Small intestine (tissue), 7 donors: ENCODE measurements around the gene CST3. TPM values are rescaled to one million over a fixed set of nuclear protein-coding genes. Genes with fewer than 3 reads are reported as not detected.
A peak's percentile ranks its signal among the peaks of the same experiment; 100 is the strongest.
"Not testable (repeated sequence)": the region's sequence is repeated elsewhere in the genome, so short reads cannot be mapped to it uniquely, and the experiment has no call there.

Experiments used
- DNase-seq, 2 donors: peaks; one replicate each; pipeline versions ENCODE4 v3.0.0 to v3.0.0-alpha.2; 2013
- FAIRE-seq: peaks from 2 replicates; lab custom pipeline; 2012; peaks lifted over from hg19 to GRCh38; lab: Jason Lieb, UNC
- H3K27ac ChIP-seq, 3 donors: one replicate each; pipeline ENCODE4 v1.5.1; 2013; ENCODE audit warnings: low read length in 2 of 3, mild to moderate bottlenecking in 2 of 3, control low read depth in 1 of 3, inconsistent platforms in 1 of 3, low read depth in 1 of 3, moderate library complexity in 1 of 3
- H3K27me3 ChIP-seq, 3 donors: one replicate each; pipeline ENCODE4 v1.6.1; 2013; ENCODE audit warnings: low read length in 3 of 3, inconsistent platforms in 1 of 3; ENCODE audit not compliant: control insufficient read depth in 3 of 3, insufficient read depth in 3 of 3
- H3K36me3 ChIP-seq, 3 donors: one replicate each; pipeline ENCODE4 v1.6.1; 2013; ENCODE audit warnings: low read length in 3 of 3, inconsistent platforms in 1 of 3, low read depth in 1 of 3, mild to moderate bottlenecking in 1 of 3, moderate library complexity in 1 of 3; ENCODE audit not compliant: control insufficient read depth in 3 of 3, insufficient read depth in 2 of 3
- H3K4me1 ChIP-seq, 3 donors: one replicate each; pipeline ENCODE4 v1.6.1; 2013; ENCODE audit warnings: low read length in 2 of 3, inconsistent platforms in 1 of 3, low read depth in 1 of 3, mild to moderate bottlenecking in 1 of 3, moderate library complexity in 1 of 3; ENCODE audit not compliant: control insufficient read depth in 3 of 3, insufficient read depth in 2 of 3
- H3K4me3 ChIP-seq, 3 donors: one replicate each; pipeline ENCODE4 v1.5.1; 2013; ENCODE audit warnings: low read length in 3 of 3, control low read depth in 1 of 3, inconsistent platforms in 1 of 3, low read depth in 1 of 3, mild to moderate bottlenecking in 1 of 3, moderate library complexity in 1 of 3
- H3K9me3 ChIP-seq, 2 donors: one replicate each; pipeline ENCODE4 v1.6.1; 2013; ENCODE audit warnings: low read depth in 1 of 2, low read length in 1 of 2; ENCODE audit not compliant: control insufficient read depth in 2 of 2, insufficient read depth in 1 of 2
- WGBS, 3 donors: extraction: QIAGEN DNeasy Blood & Tissue Kit; methylation state at CpG; one replicate each; pipeline ENCODE4 v1.1.7; 2013; 5-methylcytosine and 5-hydroxymethylcytosine counted together
- polyA plus RNA-seq, 4 donors: library from polyadenylated mRNA; stranded (reverse) in 3 of 4; unstranded in 1 of 4; fragments of 200-250 nt in 3 of 4; fragments of 120-200 nt in 1 of 4; gene quantifications; one replicate each; pipeline versions ENCODE4 v1.2.1 to v1.2.3, GENCODE V29; 2013
- donor health status: healthy with polysubstance abuse.
- donor health status: control.
- donor health status: control.
- donor health status: Bipolar disorder and iron deficiency.
- donor health status: healthy.

CST3 gene
- polyA plus RNA-seq, 4 donors: 443 to 907 (median 470) TPM

DNA sequence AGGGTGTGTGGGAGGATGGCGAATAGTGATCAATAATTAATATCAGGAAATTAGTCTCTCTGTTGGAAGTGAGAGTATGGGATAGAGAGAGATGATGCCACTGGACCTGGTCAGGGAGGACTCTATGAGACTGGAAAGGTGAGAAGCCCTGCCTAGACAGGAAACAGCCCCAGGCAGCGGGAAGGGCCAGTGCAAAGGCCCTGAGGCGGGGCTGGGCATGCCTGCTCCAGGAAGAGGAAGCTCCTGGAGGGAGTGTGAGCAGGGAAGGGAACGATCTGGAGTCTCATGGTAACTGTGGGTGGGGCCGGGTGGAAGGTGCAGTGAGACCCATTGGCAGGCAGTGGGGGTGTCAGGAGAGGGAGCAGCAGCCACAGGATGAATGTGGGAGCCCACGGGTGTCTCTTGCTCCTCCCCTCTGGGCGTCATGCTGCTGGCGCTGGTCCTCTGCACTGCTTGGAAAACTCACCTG, 1.8 kb upstream of the CST3 start:
- no peak overlapping the region for H3K4me3 ChIP-seq
- peak overlapping the region in 1 of 3 donors; percentile 60 for H3K27ac ChIP-seq
- WGBS, 3 donors: 51 to 72% (median 72%) methylated on average over 7 to 8 of the region's 8 CpGs
- no peaks in the 10 kb centered on the region for H3K27me3 ChIP-seq
- DNase-seq: peak in 1 of 2 donors; percentile 75
- FAIRE-seq: no peak
- peaks cover 0 to 7% of the 10 kb centered on the region in 2 donors for H3K9me3 ChIP-seq
- peaks cover 0 to 14% (median 0%) of the 10 kb centered on the region in 3 donors for H3K36me3 ChIP-seq
- H3K4me1 ChIP-seq: peaks cover 3 to 10% (median 5%) of the 10 kb centered on the region in 3 donors

- no peak overlapping the region for H3K27ac ChIP-seq
- H3K4me1 ChIP-seq: peaks cover 3 to 10% (median 5%) of the 10 kb centered on the region in 3 donors
- WGBS, 3 donors: 62 to 72% (median 70%) methylated on average over 9 of the region's 9 CpGs
- no peaks in the 10 kb centered on the region for H3K27me3 ChIP-seq
- H3K4me3 ChIP-seq: no peak overlapping the region
- DNase-seq (no peak), FAIRE-seq (no peak)
- H3K9me3 ChIP-seq: peaks cover 0 to 7% of the 10 kb centered on the region in 2 donors
- H3K36me3 ChIP-seq: peaks cover 0 to 26% (median 11%) of the 10 kb centered on the region in 3 donors
These were observed 554 bp upstream of the CST3 start for GRCh38 chr20:23638309-23638708.

- Histone ChIP-seq H3K27ac (peak overlapping the region; percentile 66 to 98 (median 97)), H3K4me1 (peaks cover 3 to 10% (median 5%) of the 10 kb centered on the region in 3 donors), H3K27me3 (no peaks in the 10 kb centered on the region), H3K36me3 (peaks cover 0 to 40% (median 13%) of the 10 kb centered on the region in 3 donors), H3K4me3 (peak overlapping the region; percentile 78 to 83 (median 80)), H3K9me3 (peaks cover 0 to 7% of the 10 kb centered on the region in 2 donors)
- DNase-seq (no peak), FAIRE-seq (no peak)
- WGBS, 3 donors: 9 to 21% (median 17%) methylated on average over 4 of the region's 4 CpGs
These were observed 860 bp downstream of the CST3 start for GRCh38 chr20:23636908-23637281.

DNA sequence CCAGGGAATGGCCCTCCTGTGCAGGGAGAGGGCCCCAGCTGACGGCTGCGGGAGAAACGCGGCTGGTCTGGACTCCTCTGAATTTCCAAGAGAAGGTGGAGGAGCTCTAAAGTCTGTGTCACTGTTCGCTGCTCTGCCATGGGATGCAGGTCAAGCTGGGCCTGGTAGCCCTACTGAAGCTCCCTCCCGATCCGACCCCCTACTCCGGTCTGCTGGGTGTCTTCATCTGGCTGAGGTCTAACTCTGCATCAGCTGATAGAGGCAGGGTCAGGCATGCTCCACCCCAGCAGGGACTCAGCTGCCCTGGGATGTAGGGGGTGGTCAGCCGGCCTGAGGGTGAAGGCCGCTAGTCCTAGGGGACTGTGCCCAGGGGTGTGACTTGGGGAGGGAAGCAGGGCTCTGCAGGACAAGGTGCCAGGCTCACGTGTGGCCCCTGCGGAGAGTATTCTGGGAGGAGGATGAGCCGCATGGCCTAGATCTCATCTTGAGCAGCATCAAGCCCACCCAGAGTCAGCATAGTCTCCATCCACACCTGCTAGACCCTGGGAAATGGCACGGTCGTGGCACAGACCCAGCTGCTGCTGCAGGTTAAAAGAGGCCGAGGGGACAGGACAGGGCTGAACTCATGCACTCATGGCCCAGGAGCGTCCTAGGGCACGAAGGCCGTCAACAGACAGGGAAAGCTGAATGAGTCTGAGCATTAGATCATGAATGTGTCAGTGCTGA, 1.4 kb downstream of the CST3 start:
- peak overlapping the region in 1 of 3 donors; percentile 98 for H3K27ac ChIP-seq
- peaks cover 0 to 7% of the 10 kb centered on the region in 2 donors for H3K9me3 ChIP-seq
- peaks cover 3 to 10% (median 5%) of the 10 kb centered on the region in 3 donors for H3K4me1 ChIP-seq
- FAIRE-seq (no peak), DNase-seq (no peak)
- H3K4me3 ChIP-seq: peak overlapping the region in 2 of 3 donors; percentile 78 to 83
- H3K36me3 ChIP-seq: peaks cover 0 to 44% (median 13%) of the 10 kb centered on the region in 3 donors
- no peaks in the 10 kb centered on the region for H3K27me3 ChIP-seq
- WGBS, 3 donors: 44 to 68% (median 49%) methylated on average over 19 of the region's 19 CpGs

DNA sequence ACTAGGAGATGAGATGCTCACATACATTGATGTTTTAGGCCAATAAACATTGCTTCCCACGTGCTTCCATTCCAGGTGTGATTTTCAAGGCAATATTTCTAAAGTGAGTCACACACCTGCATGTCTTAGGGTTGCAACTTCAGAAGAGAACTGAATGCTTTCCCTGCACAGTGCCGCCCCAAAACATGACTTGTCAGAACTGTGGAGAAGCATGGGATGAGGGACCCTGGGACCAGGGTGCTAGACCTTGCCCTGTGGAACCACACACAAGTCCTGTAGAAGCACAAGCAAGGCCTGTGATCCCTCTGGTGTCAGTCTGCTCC, 2.0 kb downstream of the CST3 start:
- not testable (repeated sequence) for H3K9me3 ChIP-seq, FAIRE-seq, H3K27me3 ChIP-seq, H3K27ac ChIP-seq, H3K4me1 ChIP-seq, DNase-seq
- peak overlapping the region in 1 of 3 donors; percentile 78 for H3K4me3 ChIP-seq
- peaks cover 0 to 47% (median 13%) of the 10 kb centered on the region in 3 donors for H3K36me3 ChIP-seq
- WGBS, 3 donors: 16 to 53% (median 19%) methylated on average over 1 of the region's 2 CpGs

DNA sequence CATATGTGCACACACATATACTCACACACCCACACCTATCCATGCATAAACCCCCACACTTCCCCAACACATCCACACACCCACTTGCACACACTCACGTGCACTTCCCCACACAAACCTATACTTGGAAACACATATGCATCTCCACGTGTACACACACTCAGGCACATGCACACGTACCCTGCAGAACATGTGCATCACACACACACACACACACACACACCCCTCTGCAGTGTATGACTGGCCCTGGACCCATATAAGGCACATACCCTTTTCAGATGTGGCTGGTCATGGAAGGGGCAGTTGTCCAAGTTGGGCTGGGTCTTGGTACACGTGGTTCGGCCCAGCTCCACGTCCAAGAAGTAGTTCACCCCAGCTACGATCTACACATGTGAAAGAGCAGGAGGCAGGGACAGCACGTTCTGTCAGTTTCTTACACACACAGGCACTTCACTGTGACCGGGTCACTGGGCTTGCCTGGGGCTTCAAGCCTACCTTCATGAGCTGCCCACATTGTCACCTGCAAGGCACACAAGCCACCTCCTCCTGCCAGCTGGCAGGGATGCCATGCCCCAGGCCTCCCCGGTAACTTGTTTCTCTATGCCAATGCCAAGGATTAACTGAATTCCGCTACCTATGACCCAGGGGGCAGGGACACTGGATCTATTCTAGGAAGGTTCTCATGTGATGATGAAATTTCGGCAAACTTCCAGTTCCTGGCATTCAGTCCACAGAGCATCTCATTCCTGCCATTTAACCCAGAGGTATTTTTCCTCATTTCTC, 2.6 kb downstream of the CST3 start:
- no peak for FAIRE-seq
- no peak overlapping the region for H3K27ac ChIP-seq

GRCh38 chr20:23634044-23634801, 3.5 kb downstream of the CST3 start:
- FAIRE-seq: no peak
- 69 to 79% (median 78%) methylated on average over 8 of the region's 8 CpGs for WGBS, 3 donors

More for the DNA sequence above, 2.6 kb downstream of the CST3 start:
- no peak for DNase-seq
- no peak overlapping the region for H3K4me3 ChIP-seq
- 60 to 72% (median 67%) methylated on average over 12 of the region's 12 CpGs for WGBS, 3 donors
- peaks cover 3 to 10% (median 5%) of the 10 kb centered on the region in 3 donors for H3K4me1 ChIP-seq
- H3K9me3 ChIP-seq: peaks cover 0 to 7% of the 10 kb centered on the region in 2 donors
- H3K36me3 ChIP-seq: peaks cover 0 to 50% (median 13%) of the 10 kb centered on the region in 3 donors
- no peaks in the 10 kb centered on the region for H3K27me3 ChIP-seq

More at GRCh38 chr20:23634044-23634801, 3.5 kb downstream of the CST3 start:
- Histone ChIP-seq H3K4me3 (no peak overlapping the region), H3K27ac (no peak overlapping the region), H3K27me3 (no peaks in the 10 kb centered on the region), H3K9me3 (no peaks in the 10 kb centered on the region), H3K36me3 (peaks cover 0 to 53% (median 13%) of the 10 kb centered on the region in 3 donors), H3K4me1 (peaks cover under 1 to 19% (median 5%) of the 10 kb centered on the region in 3 donors)
- no peak for DNase-seq
